ENCODE data around the gene GMDS.

Gene GMDS

GRCh38 chr6:1711136-1711535 lies 534.3 kb downstream of the GMDS start:
- Histone ChIP-seq H3K23ac (ENCODE audit: low read length) (no peak overlapping the region), H2AFZ (ENCODE audit: insufficient read depth, low read length, poor library complexity) (no peak overlapping the region), H3K9ac (ENCODE audit: low read length) (no peak overlapping the region), H3K4ac (ENCODE audit: low read depth, low read length) (no peak overlapping the region), H3K27ac (ENCODE audit: low read depth, low read length) (no peak overlapping the region), H2BK120ac (ENCODE audit: insufficient read depth, low read length, poor library complexity) (no peak overlapping the region), H3K79me2 (ENCODE audit: control insufficient read depth, insufficient read depth, low read length, poor library complexity) (no peaks in the 10 kb centered on the region), H4K12ac (ENCODE audit: low read depth, low read length) (no peak overlapping the region), H3K27me3 (ENCODE audit: insufficient read depth, low read length) (no peaks in the 10 kb centered on the region), H2AK5ac (ENCODE audit: low read length) (no peak overlapping the region), H3K79me1 (ENCODE audit: low read length) (no peaks in the 10 kb centered on the region), H3K36me3 (ENCODE audit: control insufficient read depth in 1 of 2, insufficient read depth in 2 of 2, low read length in 2 of 2) (no peaks in the 10 kb centered on the region), H3K4me3 (ENCODE audit: low read depth, low read length) (no peak overlapping the region), H3K18ac (ENCODE audit: low read length) (no peak overlapping the region), H3K4me2 (ENCODE audit: low read length) (no peak overlapping the region), H3K4me1 (ENCODE audit: control insufficient read depth in 1 of 2, insufficient read depth in 2 of 2, low read length in 2 of 2) (no peaks in the 10 kb centered on the region), H2BK5ac (ENCODE audit: low read depth, low read length, poor library complexity) (no peak overlapping the region), H4K8ac (ENCODE audit: low read depth, low read length) (no peak overlapping the region), H4K91ac (ENCODE audit: low read depth, low read length) (no peak overlapping the region), H3K9me3 (ENCODE audit: insufficient read depth, low read depth, low read length) (no peaks in the 10 kb centered on the region), H2BK12ac (ENCODE audit: low read length) (no peak overlapping the region), H3K14ac (ENCODE audit: low read length) (no peak overlapping the region)
- WGBS (ENCODE audit: extremely low coverage, insufficient coverage, insufficient read length), result no CpG with 5 or more reads among the region's 6 CpGs
- no peak for DNase-seq

DNA sequence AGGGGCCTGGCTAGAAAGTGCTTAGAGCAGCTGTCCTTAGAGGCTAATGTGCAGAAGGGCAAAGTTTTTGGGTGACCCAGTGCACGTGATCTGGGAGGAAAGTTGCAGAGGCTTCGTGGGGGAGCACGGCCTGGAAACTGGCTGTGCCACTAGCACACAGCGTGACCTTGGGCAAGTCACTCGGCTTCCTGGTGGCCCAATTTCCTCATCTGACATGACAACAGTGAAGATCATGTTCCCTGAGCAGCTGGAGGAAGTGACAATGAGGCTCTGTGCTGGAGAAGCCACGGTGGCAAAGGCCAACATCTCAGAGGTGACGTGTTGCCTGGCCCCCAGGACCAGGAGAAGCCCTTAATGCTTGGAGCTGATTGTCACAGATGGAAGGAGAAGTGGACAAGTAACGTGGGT lies 536.2 kb downstream of the GMDS start:
- Histone ChIP-seq H2BK5ac (ENCODE audit: low read depth, low read length, poor library complexity) (no peak overlapping the region), H3K9ac (ENCODE audit: low read length) (no peak overlapping the region), H3K18ac (ENCODE audit: low read length) (no peak overlapping the region), H2BK12ac (ENCODE audit: low read length) (no peak overlapping the region), H3K27me3 (ENCODE audit: insufficient read depth, low read length) (no peaks in the 10 kb centered on the region), H3K14ac (ENCODE audit: low read length) (no peak overlapping the region), H3K9me3 (ENCODE audit: insufficient read depth, low read depth, low read length) (no peaks in the 10 kb centered on the region), H4K91ac (ENCODE audit: low read depth, low read length) (no peak overlapping the region), H3K79me2 (ENCODE audit: control insufficient read depth, insufficient read depth, low read length, poor library complexity) (no peaks in the 10 kb centered on the region), H3K36me3 (ENCODE audit: control insufficient read depth in 1 of 2, insufficient read depth in 2 of 2, low read length in 2 of 2) (no peaks in the 10 kb centered on the region), H3K4ac (ENCODE audit: low read depth, low read length) (no peak overlapping the region), H2AFZ (ENCODE audit: insufficient read depth, low read length, poor library complexity) (no peak overlapping the region), H4K8ac (ENCODE audit: low read depth, low read length) (no peak overlapping the region), H2AK5ac (ENCODE audit: low read length) (no peak overlapping the region), H3K4me2 (ENCODE audit: low read length) (no peak overlapping the region), H3K79me1 (ENCODE audit: low read length) (no peaks in the 10 kb centered on the region), H3K27ac (ENCODE audit: low read depth, low read length) (no peak overlapping the region), H3K4me3 (ENCODE audit: low read depth, low read length) (no peak overlapping the region), H4K12ac (ENCODE audit: low read depth, low read length) (no peak overlapping the region), H3K4me1 (ENCODE audit: control insufficient read depth in 1 of 2, insufficient read depth in 2 of 2, low read length in 2 of 2) (no peaks in the 10 kb centered on the region), H3K23ac (ENCODE audit: low read length) (no peak overlapping the region), H2BK120ac (ENCODE audit: insufficient read depth, low read length, poor library complexity) (no peak overlapping the region)
- WGBS (ENCODE audit: extremely low coverage, insufficient coverage, insufficient read length), result no CpG with 5 or more reads among the region's 8 CpGs
- no peak for DNase-seq

DNA sequence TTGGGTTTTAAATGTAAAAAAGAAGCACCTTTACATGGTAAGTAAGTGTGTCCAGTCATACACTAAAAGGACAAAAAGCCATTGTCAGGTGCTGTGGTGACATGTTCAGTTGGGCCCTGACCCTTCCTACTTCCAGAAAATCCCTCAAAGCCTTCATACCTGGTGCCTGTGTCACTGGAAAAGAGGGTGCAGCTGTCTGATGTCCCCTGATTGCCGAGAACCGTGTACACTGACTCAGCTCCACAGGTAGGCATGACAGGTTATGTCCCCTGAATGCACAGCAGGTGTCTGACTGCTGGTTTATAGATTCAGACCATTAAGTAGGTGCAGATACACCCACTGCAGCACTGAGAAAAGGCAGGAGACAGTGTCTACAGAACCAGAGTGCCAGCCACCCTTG lies 536.6 kb downstream of the GMDS start:
- no peak for DNase-seq
- Histone ChIP-seq H3K27me3 (ENCODE audit: insufficient read depth, low read length) (no peaks in the 10 kb centered on the region), H2AK5ac (ENCODE audit: low read length) (no peak overlapping the region), H2BK5ac (ENCODE audit: low read depth, low read length, poor library complexity) (no peak overlapping the region), H3K27ac (ENCODE audit: low read depth, low read length) (no peak overlapping the region), H4K91ac (ENCODE audit: low read depth, low read length) (no peak overlapping the region), H3K14ac (ENCODE audit: low read length) (no peak overlapping the region), H3K23ac (ENCODE audit: low read length) (no peak overlapping the region), H3K79me1 (ENCODE audit: low read length) (no peaks in the 10 kb centered on the region), H4K12ac (ENCODE audit: low read depth, low read length) (no peak overlapping the region), H3K36me3 (ENCODE audit: control insufficient read depth in 1 of 2, insufficient read depth in 2 of 2, low read length in 2 of 2) (no peaks in the 10 kb centered on the region), H3K79me2 (ENCODE audit: control insufficient read depth, insufficient read depth, low read length, poor library complexity) (no peaks in the 10 kb centered on the region), H2AFZ (ENCODE audit: insufficient read depth, low read length, poor library complexity) (no peak overlapping the region), H3K4me2 (ENCODE audit: low read length) (no peak overlapping the region), H3K9ac (ENCODE audit: low read length) (no peak overlapping the region), H3K4me1 (ENCODE audit: control insufficient read depth in 1 of 2, insufficient read depth in 2 of 2, low read length in 2 of 2) (no peaks in the 10 kb centered on the region), H3K4me3 (ENCODE audit: low read depth, low read length) (no peak overlapping the region), H2BK120ac (ENCODE audit: insufficient read depth, low read length, poor library complexity) (no peak overlapping the region), H2BK12ac (ENCODE audit: low read length) (no peak overlapping the region), H3K9me3 (ENCODE audit: insufficient read depth, low read depth, low read length) (no peaks in the 10 kb centered on the region), H3K4ac (ENCODE audit: low read depth, low read length) (no peak overlapping the region), H3K18ac (ENCODE audit: low read length) (no peak overlapping the region), H4K8ac (ENCODE audit: low read depth, low read length) (no peak overlapping the region)
- WGBS (ENCODE audit: extremely low coverage, insufficient coverage, insufficient read length), result no CpG with 5 or more reads among the region's 2 CpGs

- Histone ChIP-seq H2AK5ac (ENCODE audit: low read length) (no peak overlapping the region), H4K12ac (ENCODE audit: low read depth, low read length) (no peak overlapping the region), H3K23ac (ENCODE audit: low read length) (no peak overlapping the region), H2BK120ac (ENCODE audit: insufficient read depth, low read length, poor library complexity) (no peak overlapping the region), H3K9ac (ENCODE audit: low read length) (no peak overlapping the region), H2BK12ac (ENCODE audit: low read length) (no peak overlapping the region), H2BK5ac (ENCODE audit: low read depth, low read length, poor library complexity) (no peak overlapping the region), H3K79me1 (ENCODE audit: low read length) (no peaks in the 10 kb centered on the region), H2AFZ (ENCODE audit: insufficient read depth, low read length, poor library complexity) (no peak overlapping the region), H4K91ac (ENCODE audit: low read depth, low read length) (no peak overlapping the region), H3K27me3 (ENCODE audit: insufficient read depth, low read length) (no peaks in the 10 kb centered on the region), H3K79me2 (ENCODE audit: control insufficient read depth, insufficient read depth, low read length, poor library complexity) (no peaks in the 10 kb centered on the region), H3K4ac (ENCODE audit: low read depth, low read length) (no peak overlapping the region), H3K4me3 (ENCODE audit: low read depth, low read length) (no peak overlapping the region), H3K18ac (ENCODE audit: low read length) (no peak overlapping the region), H3K36me3 (ENCODE audit: control insufficient read depth in 1 of 2, insufficient read depth in 2 of 2, low read length in 2 of 2) (no peaks in the 10 kb centered on the region), H4K8ac (ENCODE audit: low read depth, low read length) (no peak overlapping the region), H3K27ac (ENCODE audit: low read depth, low read length) (no peak overlapping the region), H3K4me1 (ENCODE audit: control insufficient read depth in 1 of 2, insufficient read depth in 2 of 2, low read length in 2 of 2) (no peaks in the 10 kb centered on the region), H3K14ac (ENCODE audit: low read length) (no peak overlapping the region), H3K4me2 (ENCODE audit: low read length) (no peak overlapping the region), H3K9me3 (ENCODE audit: insufficient read depth, low read depth, low read length) (peaks cover 2% of the 10 kb centered on the region)
- WGBS (ENCODE audit: extremely low coverage, insufficient coverage, insufficient read length), result no CpG with 5 or more reads among the region's 15 CpGs
- no peak for DNase-seq
Observed at GRCh38 chr6:1708122-1708521, 537.3 kb downstream of the GMDS start.
